ENCODE data around the gene LMBRD1.

DNA sequence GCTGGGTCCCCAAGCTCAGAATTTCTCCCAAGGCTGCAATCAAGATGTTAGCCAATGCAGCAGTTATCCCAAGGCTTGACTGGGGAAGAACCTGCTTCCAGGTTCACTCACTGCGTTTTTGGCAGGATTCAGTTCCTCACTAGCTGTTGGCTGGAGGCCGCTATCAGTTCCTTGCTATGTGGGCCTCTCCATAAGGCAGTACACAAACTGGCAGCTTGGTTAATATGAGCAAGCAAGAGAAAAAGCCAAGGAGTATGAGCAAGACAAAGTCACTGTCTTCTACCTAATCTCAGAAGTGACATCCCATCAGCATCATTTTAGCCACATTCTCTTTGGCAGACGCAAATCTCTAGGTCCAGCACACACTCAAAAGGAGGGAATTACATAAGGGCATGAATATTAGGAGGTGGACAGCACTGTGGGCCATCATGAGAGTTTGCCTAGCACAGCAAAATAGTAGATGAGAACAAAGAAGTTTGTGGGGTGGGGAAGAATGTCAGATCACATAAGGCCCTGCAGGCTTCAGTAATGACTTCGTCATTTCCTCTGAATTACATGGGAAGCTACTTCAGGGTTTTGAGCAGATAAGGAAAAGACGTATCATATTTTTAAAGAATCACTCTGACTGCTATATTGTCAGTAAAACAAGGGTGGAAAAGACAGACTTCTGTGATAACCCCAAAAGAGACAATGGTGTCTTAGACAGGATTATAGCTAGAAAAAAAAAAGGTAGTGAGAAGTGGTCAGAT is 25.5 kb downstream of the LMBRD1 start:
- TF ChIP-seq, protein P1, sequence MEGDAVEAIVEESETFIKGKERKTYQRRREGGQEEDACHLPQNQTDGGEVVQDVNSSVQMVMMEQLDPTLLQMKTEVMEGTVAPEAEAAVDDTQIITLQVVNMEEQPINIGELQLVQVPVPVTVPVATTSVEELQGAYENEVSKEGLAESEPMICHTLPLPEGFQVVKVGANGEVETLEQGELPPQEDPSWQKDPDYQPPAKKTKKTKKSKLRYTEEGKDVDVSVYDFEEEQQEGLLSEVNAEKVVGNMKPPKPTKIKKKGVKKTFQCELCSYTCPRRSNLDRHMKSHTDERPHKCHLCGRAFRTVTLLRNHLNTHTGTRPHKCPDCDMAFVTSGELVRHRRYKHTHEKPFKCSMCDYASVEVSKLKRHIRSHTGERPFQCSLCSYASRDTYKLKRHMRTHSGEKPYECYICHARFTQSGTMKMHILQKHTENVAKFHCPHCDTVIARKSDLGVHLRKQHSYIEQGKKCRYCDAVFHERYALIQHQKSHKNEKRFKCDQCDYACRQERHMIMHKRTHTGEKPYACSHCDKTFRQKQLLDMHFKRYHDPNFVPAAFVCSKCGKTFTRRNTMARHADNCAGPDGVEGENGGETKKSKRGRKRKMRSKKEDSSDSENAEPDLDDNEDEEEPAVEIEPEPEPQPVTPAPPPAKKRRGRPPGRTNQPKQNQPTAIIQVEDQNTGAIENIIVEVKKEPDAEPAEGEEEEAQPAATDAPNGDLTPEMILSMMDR (optimal IDR thresholded peaks at IDR 0.05 in 1 of 3, IDR thresholded peaks at IDR 0.05 in 1 of 3, conservative IDR thresholded peaks at IDR 0.05 in 1 of 3; ENCODE audit: extremely low read depth in 1 of 3, insufficient read depth in 2 of 3, low read length in 3 of 3): no peak
- no peak for TF ChIP-seq EZH2 (IDR thresholded peaks at IDR 0.05; ENCODE audit: low read length)
